PFSK-1 (cell line): ENCODE results near the gene CTAGE9.

ENCODE experiments used
- REST ChIP-seq, 2 experiments: IDR thresholded peaks; 2 replicates each; pipeline versions ENCODE4 v1.6.1 to v1.8.0; 2011 to 2012; ENCODE audit warnings: low read depth in 2 of 2, low read length in 2 of 2, control low read depth in 1 of 2, inconsistent platforms in 1 of 2, mild to moderate bottlenecking in 1 of 2, moderate library complexity in 1 of 2; ENCODE audit not compliant: insufficient read depth in 1 of 2
- SIN3A ChIP-seq: IDR thresholded peaks from 2 replicates; pipeline ENCODE4 v1.6.1; 2012; ENCODE audit warnings: mild to moderate bottlenecking, low read length, moderate library complexity, borderline replicate concordance; ENCODE audit not compliant: insufficient read depth

- TF ChIP-seq REST (IDR thresholded peaks at IDR 0.05; ENCODE audit: insufficient read depth in 1 of 2, low read depth in 2 of 2, low read length in 2 of 2) (no peak), SIN3A (no peak)
These were observed 18.8 kb downstream of the CTAGE9 start for GRCh38 chr6:131692031-131692430.
